GM12892 (cell line): ENCODE data around the gene RSU1.
"Not testable (repeated sequence)": the region's sequence is repeated elsewhere in the genome, so short reads cannot be mapped to it uniquely, and the experiment has no call there.

Source experiments
- DNase-seq: peaks from one replicate; pipeline ENCODE4 v3.0.0; 2011; ENCODE audit not compliant: insufficient read length
- FAIRE-seq: peaks from 2 replicates; lab custom pipeline; 2011; peaks lifted over from hg19 to GRCh38; lab: Jason Lieb, UNC
- POLR2A ChIP-seq: IDR thresholded peaks from 2 replicates; pipeline ENCODE4 v1.6.1; 2011; ENCODE audit warnings: low read depth, low read length, control low read depth
- POLR2AphosphoS5 ChIP-seq: IDR thresholded peaks from 2 replicates; pipeline ENCODE4 v1.6.1; 2011; ENCODE audit warnings: low read depth, low read length, control low read depth
- TAF1 ChIP-seq: IDR thresholded peaks from 2 replicates; pipeline ENCODE4 v1.6.1; 2011; ENCODE audit warnings: low read depth, mild to moderate bottlenecking, control low read depth, low read length, borderline replicate concordance

Gene RSU1

GRCh38 chr10:16770670-16771069, 46.6 kb downstream of the RSU1 start:
- FAIRE-seq = no peak
- no peak for DNase-seq

GRCh38 chr10:16770141-16770540, 47.1 kb downstream of the RSU1 start:
- TF ChIP-seq TAF1 (no peak), POLR2AphosphoS5 (no peak), POLR2A (no peak)
- no peak for FAIRE-seq
- no peak for DNase-seq

More at GRCh38 chr10:16770670-16771069, 46.6 kb downstream of the RSU1 start:
- TF ChIP-seq POLR2AphosphoS5 (no peak), POLR2A (no peak), TAF1 (no peak)

DNA sequence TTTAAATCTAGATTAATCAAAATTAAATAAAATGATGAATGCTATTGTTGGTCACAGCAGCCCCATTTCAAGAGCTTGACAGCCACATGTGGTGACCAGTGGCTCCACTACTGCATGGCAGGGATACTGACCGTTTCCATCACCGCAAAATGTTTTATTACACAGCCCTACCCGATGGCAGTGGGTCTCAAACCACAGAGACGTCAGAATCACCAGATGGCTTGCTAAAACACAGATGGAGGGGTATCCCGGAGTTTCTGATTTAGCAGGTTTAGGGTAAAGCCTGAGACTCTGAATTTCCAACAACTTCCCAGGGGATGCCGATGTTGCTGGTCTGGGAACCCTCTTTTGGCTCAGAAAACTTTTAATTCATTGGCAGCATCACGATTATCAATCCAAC, 47.9 kb downstream of the RSU1 start:
- no peak for FAIRE-seq
- no peak for DNase-seq
- no peak for TF ChIP-seq POLR2A
- TF ChIP-seq POLR2AphosphoS5 = no peak
- TF ChIP-seq TAF1 = no peak

- FAIRE-seq = no peak
- TF ChIP-seq TAF1 (no peak), POLR2AphosphoS5 (no peak), POLR2A (no peak)
- no peak for DNase-seq
Observed at GRCh38 chr10:16768702-16769101, 48.5 kb downstream of the RSU1 start.

DNA sequence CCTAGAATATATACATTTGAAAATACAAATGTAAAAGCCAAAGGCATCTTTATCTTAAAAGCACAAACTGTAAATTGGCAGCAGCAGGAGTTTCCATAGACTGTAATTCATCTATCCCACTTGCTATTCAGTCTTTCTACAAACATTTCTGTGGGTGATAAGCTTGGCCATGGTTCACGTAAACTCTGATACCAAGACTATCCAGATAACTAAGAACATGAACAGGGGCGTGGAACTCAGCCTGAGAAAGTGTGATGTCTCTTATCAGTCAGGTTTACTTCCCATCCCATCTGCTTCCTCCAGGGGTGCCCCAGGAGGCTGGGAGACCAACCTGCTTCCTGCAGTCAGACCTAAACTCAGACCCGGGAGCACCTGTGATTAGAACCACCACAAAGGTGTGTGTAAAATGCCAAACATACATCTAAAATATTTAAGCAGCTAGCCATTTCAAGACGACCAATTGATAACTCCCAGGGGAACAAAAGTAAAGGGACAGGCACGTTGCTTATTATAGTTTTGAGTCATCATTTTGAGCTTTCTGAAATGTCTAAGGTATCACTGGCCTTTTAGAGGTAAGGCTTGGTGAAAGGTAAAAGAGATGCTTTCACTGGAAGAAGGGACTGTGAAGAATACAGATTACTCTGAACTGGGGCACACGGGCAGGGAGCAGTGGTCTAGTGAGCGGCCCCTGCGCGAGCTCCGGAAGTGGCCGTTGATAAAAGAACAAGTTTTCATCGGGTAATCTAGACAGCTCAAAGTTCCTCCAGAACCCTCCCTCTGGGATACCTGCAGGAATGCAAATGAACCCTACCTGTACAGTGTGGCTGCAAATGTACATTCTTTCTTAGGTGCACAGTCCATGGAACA, 51.5 kb downstream of the RSU1 start:
- FAIRE-seq (no peak), DNase-seq (no peak)
- no peak for TF ChIP-seq TAF1

- FAIRE-seq (no peak), DNase-seq (no peak)
- no peak for TF ChIP-seq POLR2A
- TF ChIP-seq POLR2AphosphoS5 = no peak
- no peak for TF ChIP-seq TAF1
Observed at GRCh38 chr10:16761300-16761699, 55.9 kb downstream of the RSU1 start.

- TF ChIP-seq POLR2A (no peak), TAF1 (no peak), POLR2AphosphoS5 (no peak)
- DNase-seq (no peak), FAIRE-seq (no peak)
Observed at GRCh38 chr10:16756561-16757221, 60.5 kb downstream of the RSU1 start.

- TF ChIP-seq TAF1 (no peak), POLR2AphosphoS5 (no peak), POLR2A (no peak)
- DNase-seq = no peak
- FAIRE-seq = no peak
Observed at GRCh38 chr10:16754765-16755164, 62.5 kb downstream of the RSU1 start.

DNA sequence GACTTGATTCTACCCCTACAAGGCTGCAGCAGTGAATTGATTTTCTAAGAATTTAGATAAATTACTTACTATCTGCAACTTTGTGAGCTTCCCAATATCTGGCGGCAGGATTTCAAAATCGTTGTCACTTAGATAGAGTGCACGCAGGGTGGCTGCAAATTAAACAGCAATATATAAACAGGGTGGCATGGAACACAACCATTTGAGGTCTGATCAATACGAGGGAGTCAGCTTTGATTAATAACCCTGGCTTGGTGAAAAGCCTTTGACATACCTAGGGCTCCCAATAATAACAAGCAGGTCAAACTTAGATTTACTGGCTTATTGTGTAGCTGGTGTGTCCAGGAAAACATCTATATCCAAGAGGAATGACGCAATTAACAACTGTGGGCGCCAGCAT, 64.4 kb downstream of the RSU1 start:
- FAIRE-seq, DNase-seq: not testable (repeated sequence)

DNA sequence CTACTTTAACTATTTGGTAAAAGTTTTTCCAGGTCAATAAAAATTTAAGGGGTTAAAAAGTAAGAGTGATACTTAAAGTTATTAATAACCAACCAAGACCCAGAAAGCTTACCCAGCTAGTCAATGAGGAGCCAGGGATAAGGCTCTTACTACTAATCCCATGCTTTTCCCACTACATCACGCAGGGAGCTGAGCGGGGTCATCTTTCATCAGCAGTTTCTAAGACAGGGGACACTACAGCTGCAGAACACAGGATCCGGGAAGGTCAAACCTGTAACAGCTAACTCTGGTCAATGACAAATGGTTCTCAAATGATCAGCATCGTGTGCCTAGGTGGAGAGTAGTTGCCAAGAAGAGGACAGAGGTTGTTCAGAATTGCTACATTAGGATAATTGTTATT, 65.1 kb downstream of the RSU1 start:
- FAIRE-seq = no peak
- DNase-seq = no peak
- no peak for TF ChIP-seq POLR2A
- TF ChIP-seq POLR2AphosphoS5 = no peak
- no peak for TF ChIP-seq TAF1

DNA sequence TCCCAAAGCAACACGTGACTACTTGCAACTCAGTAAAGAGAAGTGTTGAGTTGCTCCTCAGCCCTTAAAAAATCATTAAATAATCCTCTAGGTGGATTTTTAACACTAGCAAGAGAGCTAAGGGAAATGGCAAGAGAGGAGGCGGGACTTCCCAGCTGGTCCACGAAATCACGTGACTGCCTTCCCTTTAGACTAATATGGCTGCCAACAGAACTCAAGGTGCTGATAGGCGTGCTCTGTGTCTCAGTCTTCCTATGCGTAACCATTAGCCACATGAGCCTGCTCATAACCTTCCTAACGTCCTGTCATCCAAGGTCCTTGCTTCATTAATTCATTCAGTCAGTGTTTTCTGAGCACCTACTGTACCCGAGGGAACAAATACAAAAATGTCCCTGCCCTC, 66.0 kb downstream of the RSU1 start:
- no peak for DNase-seq
- no peak for TF ChIP-seq TAF1
- TF ChIP-seq POLR2A = no peak
- TF ChIP-seq POLR2AphosphoS5 = no peak
- no peak for FAIRE-seq

GRCh38 chr10:16750461-16750860, 66.8 kb downstream of the RSU1 start:
- FAIRE-seq (no peak), DNase-seq (no peak)
- TF ChIP-seq TAF1 (no peak), POLR2AphosphoS5 (no peak), POLR2A (no peak)

GRCh38 chr10:16748749-16749148, 68.5 kb downstream of the RSU1 start:
- DNase-seq (no peak), FAIRE-seq (no peak)

More at GRCh38 chr10:16748749-16749148, 68.5 kb downstream of the RSU1 start:
- TF ChIP-seq TAF1 (no peak), POLR2AphosphoS5 (no peak), POLR2A (no peak)
